NCI-H187 (cell line): ENCODE results near the gene FXR2.

Source experiments
- DNase-seq, 2 experiments: peaks; one replicate each; lab custom pipeline; 2025; lab: John Stamatoyannopoulos, UW

Gene FXR2

GRCh38 chr17:7550344-7550743 lies 64.4 kb downstream of the FXR2 start:
- DNase-seq = no peak

GRCh38 chr17:7549401-7550055 lies 65.2 kb downstream of the FXR2 start:
- DNase-seq = no peak

GRCh38 chr17:7548585-7549400 lies 65.9 kb downstream of the FXR2 start, which contains the start of gene TNFSF12:
TNFSF12 (plus strand) TSS chr17:7549058; CDS start chr17:7549154, 96 bp downstream.
- no peak for DNase-seq

GRCh38 chr17:7544911-7545310 lies 69.8 kb downstream of the FXR2 start:
- no peak for DNase-seq
